A549 (cell line): ENCODE results near the gene EPHB1. TPM values are rescaled to one million over a fixed set of nuclear protein-coding genes. Genes with fewer than 3 reads are reported as not detected.

Source experiments
- ATAC-seq, 2 experiments: fragments of 200-7000 bp in 1 of 2; fragments of >200 bp in 1 of 2; cut with Nextera tagmentation in 1 of 2; cut with Tn5 transposase in 1 of 2; 3 replicates each; pipeline versions ENCODE4 v1.8.0 to v1.9.1; 2018 to 2020; ENCODE audit warnings: mild to moderate bottlenecking in 1 of 2, moderate library complexity in 1 of 2
- CTCF ChIA-PET: fragments of 300-600 bp; sonication (Branson Sonifier 250); formaldehyde crosslinking; extraction: SDS; loops from one replicate; lab custom pipeline; 2021; ENCODE audit warnings: antibody characterized with exemption, inconsistent platforms; lab: Yijun Ruan, JAX
- POLR2A ChIA-PET: fragments of 350-600 bp; formaldehyde crosslinking; extraction: SDS; loops from one replicate; lab custom pipeline; 2021; ENCODE audit warnings: antibody characterized with exemption, inconsistent platforms; lab: Yijun Ruan, JAX
- DNase-seq, 2 experiments: peaks; one replicate each; pipeline versions ENCODE4 v3.0.0 to v3.0.0-alpha.2; 2011 to 2016; ENCODE audit warnings: low read depth in 1 of 2, low spot score in 1 of 2
- FAIRE-seq: peaks from 2 replicates; lab custom pipeline; 2011; peaks lifted over from hg19 to GRCh38; lab: Jason Lieb, UNC
- H3K27ac ChIP-seq, 2 experiments: fragments of >200 bp; sonication (Bioruptor Twin); formaldehyde crosslinking; 3 replicates each; pipeline ENCODE4 v1.5.1; 2016 to 2017
- H3K4me1 ChIP-seq: fragments of >200 bp; sonication (Bioruptor Twin); formaldehyde crosslinking; 3 replicates; pipeline ENCODE4 v1.6.1; 2016
- H3K4me2 ChIP-seq: fragments of >200 bp; sonication (Bioruptor Twin); formaldehyde crosslinking; 3 replicates; pipeline ENCODE4 v1.6.1; 2016
- H3K4me3 ChIP-seq: fragments of >200 bp; sonication (Bioruptor Twin); formaldehyde crosslinking; 3 replicates; pipeline ENCODE4 v1.5.1; 2016
- H3K9me3 ChIP-seq: fragments of >200 bp; sonication (Bioruptor Twin); formaldehyde crosslinking; 3 replicates; pipeline ENCODE4 v1.6.1; 2016
- ATOH8 ChIP-seq: fragments of 250-450 bp; sonication (Bioruptor Pico); IDR thresholded peaks from 2 replicates; pipeline ENCODE4 v1.5.0; 2020; ENCODE audit warnings: low read depth, mild to moderate bottlenecking, moderate library complexity
- CBX2 ChIP-seq: fragments of 200-600 bp; sonication (generic); IDR thresholded peaks from 2 replicates; pipeline ENCODE4 v1.6.1; 2016; ENCODE audit warnings: low read depth, mild to moderate bottlenecking, borderline replicate concordance
- CHD2 ChIP-seq: fragments of 150-350 bp; IDR thresholded peaks from 2 replicates; pipeline ENCODE4 v1.6.1; 2014; ENCODE audit warnings: low read length; ENCODE audit not compliant: partially characterized antibody
- EHF ChIP-seq: fragments of 250-450 bp; sonication (Bioruptor Pico); IDR thresholded peaks from 2 replicates; pipeline ENCODE4 v1.5.0; 2020; ENCODE audit warnings: mild to moderate bottlenecking
- EHMT2 ChIP-seq: fragments of 200-600 bp; sonication (generic); IDR thresholded peaks from 2 replicates; pipeline ENCODE4 v1.6.1; 2016; ENCODE audit warnings: antibody characterized with exemption, low read depth, mild to moderate bottlenecking, moderate library complexity
- EP300 ChIP-seq, 2 experiments: fragments of >200 bp; sonication (Bioruptor Twin); formaldehyde crosslinking; IDR thresholded peaks; 2 replicates in 1 of 2; 3 replicates in 1 of 2; pipeline ENCODE4 v1.6.1; 2016 to 2017
- ESRRA ChIP-seq: fragments of 150-350 bp; IDR thresholded peaks from 2 replicates; pipeline ENCODE4 v1.6.1; 2014; ENCODE audit warnings: mild to moderate bottlenecking, low read length, borderline replicate concordance
- FOSB ChIP-seq: fragments of 250-450 bp; sonication (Bioruptor Pico); IDR thresholded peaks from 2 replicates; pipeline ENCODE4 v1.5.0; 2020; ENCODE audit warnings: mild to moderate bottlenecking, moderate library complexity
- FOSL2 ChIP-seq, 2 experiments: fragments of 450-650 bp in 1 of 2; fragments of >200 bp in 1 of 2; sonication (Bioruptor Twin) in 1 of 2; formaldehyde crosslinking; IDR thresholded peaks; 2 replicates each; pipeline versions ENCODE4 v1.5.0 to v1.6.1; 2016 to 2020; ENCODE audit warnings: mild to moderate bottlenecking in 1 of 2, moderate library complexity in 1 of 2
- FOXS1 ChIP-seq: fragments of 250-450 bp; sonication (Bioruptor Pico); IDR thresholded peaks from 2 replicates; pipeline ENCODE4 v1.5.0; 2020; ENCODE audit warnings: mild to moderate bottlenecking, moderate library complexity
- GATA3 ChIP-seq: IDR thresholded peaks from 2 replicates; pipeline ENCODE4 v1.6.1; 2012; ENCODE audit warnings: borderline replicate concordance
- HEYL ChIP-seq: fragments of 250-450 bp; sonication (Bioruptor Pico); IDR thresholded peaks from 2 replicates; pipeline ENCODE4 v1.8.0; 2021; ENCODE audit warnings: mild to moderate bottlenecking, moderate library complexity
- HMGXB4 ChIP-seq: fragments of 250-450 bp; sonication (Bioruptor Pico); IDR thresholded peaks from 2 replicates; pipeline ENCODE4 v1.5.0; 2021; ENCODE audit warnings: mild to moderate bottlenecking, moderate library complexity, borderline replicate concordance
- HOXA7 ChIP-seq: fragments of 250-450 bp; sonication (Bioruptor Pico); IDR thresholded peaks from 2 replicates; pipeline ENCODE4 v1.5.0; 2020; ENCODE audit warnings: mild to moderate bottlenecking, moderate library complexity
- HOXB5 ChIP-seq: fragments of 250-450 bp; sonication (Bioruptor Pico); IDR thresholded peaks from 2 replicates; pipeline ENCODE4 v1.5.0; 2020; ENCODE audit warnings: mild to moderate bottlenecking, moderate library complexity
- JUN ChIP-seq, 2 experiments: fragments of >200 bp; sonication (Bioruptor Twin); formaldehyde crosslinking; IDR thresholded peaks; 2 replicates in 1 of 2; 3 replicates in 1 of 2; pipeline ENCODE4 v1.6.1; 2016 to 2017
- JUNB ChIP-seq: fragments of >200 bp; sonication (Bioruptor Twin); formaldehyde crosslinking; IDR thresholded peaks from 2 replicates; pipeline ENCODE4 v1.6.1; 2016
- MAFK ChIP-seq: fragments of 450-650 bp; IDR thresholded peaks from 2 replicates; pipeline ENCODE4 v1.6.1; 2014; ENCODE audit not compliant: partially characterized antibody
- MAX ChIP-seq: IDR thresholded peaks from 2 replicates; pipeline ENCODE4 v1.6.1; 2012
- NR3C1 ChIP-seq: fragments of >200 bp; sonication (Bioruptor Twin); formaldehyde crosslinking; IDR thresholded peaks from 3 replicates; pipeline ENCODE4 v1.6.1; 2017
- PBX3 ChIP-seq: IDR thresholded peaks from 2 replicates; pipeline ENCODE4 v1.6.1; 2012
- POLR2A ChIP-seq: IDR thresholded peaks from 2 replicates; pipeline ENCODE4 v1.6.1; 2012; ENCODE audit warnings: mild to moderate bottlenecking, low read length
- RARB ChIP-seq: fragments of 250-450 bp; sonication (Bioruptor Pico); IDR thresholded peaks from 2 replicates; pipeline ENCODE4 v1.8.0; 2021; ENCODE audit warnings: mild to moderate bottlenecking, moderate library complexity
- RFX5 ChIP-seq: fragments of 450-650 bp; IDR thresholded peaks from 2 replicates; pipeline ENCODE4 v1.7.1; 2014; ENCODE audit warnings: antibody characterized with exemption, mild to moderate bottlenecking, moderate library complexity
- RNF2 ChIP-seq: fragments of 200-600 bp; sonication (generic); IDR thresholded peaks from 2 replicates; pipeline ENCODE4 v1.6.1; 2016; ENCODE audit warnings: low read depth, mild to moderate bottlenecking, antibody characterized with exemption, moderate library complexity, borderline replicate concordance
- SMC3 ChIP-seq: fragments of >200 bp; sonication (Bioruptor Twin); formaldehyde crosslinking; IDR thresholded peaks from 3 replicates; pipeline ENCODE4 v1.6.1; 2018; ENCODE audit warnings: inconsistent platforms
- TP53 ChIP-seq: fragments of 250-450 bp; sonication (Bioruptor Pico); IDR thresholded peaks from 2 replicates; pipeline ENCODE4 v1.5.0; 2021; ENCODE audit warnings: mild to moderate bottlenecking, moderate library complexity
- ZFP36 ChIP-seq: fragments of 450-650 bp; IDR thresholded peaks from 2 replicates; pipeline ENCODE4 v1.6.1; 2014; ENCODE audit warnings: borderline replicate concordance; ENCODE audit not compliant: partially characterized antibody
- WGBS: methylation state at CpG from one replicate; pipeline ENCODE4 v1.1.6; 2017; ENCODE audit errors: missing lambda C conversion rate; 5-methylcytosine and 5-hydroxymethylcytosine counted together
- polyA plus RNA-seq, 4 experiments: library from polyadenylated mRNA; depleted of rRNA in 3 of 4; stranded (reverse); fragments of >200 nt; fragmentation: RNase III in 1 of 4; extraction: RNeasy Plus Mini Kit Qiagen cat#74134 plus additional on column Dnase treatment in 1 of 4; gene quantifications; 2 replicates in 3 of 4; 3 replicates in 1 of 4; pipeline ENCODE4 v1.2.3, GENCODE V29; 2011 to 2017
- TF ChIP-seq, protein P1 (sequence below): fragments of >200 bp; sonication (Bioruptor Twin); formaldehyde crosslinking; IDR thresholded peaks from 3 replicates; pipeline ENCODE4 v1.6.1; 2016

The EPHB1 gene
- polyA plus RNA-seq, 2 of the 4 experiments (the other 2 are of a cell fraction): 0.18 to 0.21 TPM

GRCh38 chr3:135084405-135084804 is 289.3 kb downstream of the EPHB1 start:
- ATAC-seq: no peak
- Histone ChIP-seq H3K9me3 (no peaks in the 10 kb centered on the region), H3K4me2 (no peak overlapping the region), H3K4me1 (no peaks in the 10 kb centered on the region), H3K4me3 (no peak overlapping the region), H3K27ac (no peak overlapping the region)
- CTCF ChIA-PET: no interaction called here
- 24% methylated on average over 7 of the region's 7 CpGs for WGBS
- no peak for DNase-seq
- POLR2A ChIA-PET: no interaction called here
- TF ChIP-seq CHD2: no peak
- no peak for TF ChIP-seq EHF
- TF ChIP-seq RFX5: no peak
- TF ChIP-seq MAX: no peak
- TF ChIP-seq HMGXB4 (CRISPR knock-in tag): no peak
- TF ChIP-seq ATOH8 (CRISPR knock-in tag): no peak
- TF ChIP-seq ESRRA: no peak
- TF ChIP-seq, protein P1, sequence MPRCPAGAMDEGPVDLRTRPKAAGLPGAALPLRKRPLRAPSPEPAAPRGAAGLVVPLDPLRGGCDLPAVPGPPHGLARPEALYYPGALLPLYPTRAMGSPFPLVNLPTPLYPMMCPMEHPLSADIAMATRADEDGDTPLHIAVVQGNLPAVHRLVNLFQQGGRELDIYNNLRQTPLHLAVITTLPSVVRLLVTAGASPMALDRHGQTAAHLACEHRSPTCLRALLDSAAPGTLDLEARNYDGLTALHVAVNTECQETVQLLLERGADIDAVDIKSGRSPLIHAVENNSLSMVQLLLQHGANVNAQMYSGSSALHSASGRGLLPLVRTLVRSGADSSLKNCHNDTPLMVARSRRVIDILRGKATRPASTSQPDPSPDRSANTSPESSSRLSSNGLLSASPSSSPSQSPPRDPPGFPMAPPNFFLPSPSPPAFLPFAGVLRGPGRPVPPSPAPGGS: no peak
- no peak for TF ChIP-seq MAFK
- TF ChIP-seq FOSL2 (IDR thresholded peaks at IDR 0.05): no peak
- no peak for TF ChIP-seq FOSL2 (CRISPR knock-in tag; IDR thresholded peaks at IDR 0.05)
- no peak for TF ChIP-seq HEYL (CRISPR knock-in tag)
- no peak for TF ChIP-seq PBX3
- TF ChIP-seq TP53: no peak
- no peak for TF ChIP-seq NR3C1
- TF ChIP-seq FOSB (CRISPR knock-in tag): no peak
- no peak for TF ChIP-seq JUN (IDR thresholded peaks at IDR 0.05)
- no peak for FAIRE-seq

DNA sequence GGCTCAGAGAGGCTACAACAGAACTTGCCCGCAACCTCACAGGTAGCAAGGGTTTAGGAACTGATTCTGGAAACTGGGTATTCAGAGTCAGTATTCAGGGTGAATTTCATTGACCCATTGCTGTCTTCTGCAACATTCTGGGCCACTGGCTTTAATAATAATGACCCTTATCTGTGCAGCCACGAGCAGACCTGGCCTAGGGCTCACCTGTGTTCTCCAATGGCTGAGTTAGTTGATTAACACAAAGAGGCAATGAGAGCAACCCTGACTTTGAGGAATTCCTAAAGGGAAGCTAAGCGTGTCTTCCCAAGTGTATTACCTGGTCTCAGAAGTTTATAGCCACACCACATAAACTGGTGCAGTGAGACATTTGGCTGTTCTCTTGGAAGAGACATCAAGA is 289.9 kb downstream of the EPHB1 start:
- POLR2A ChIA-PET: no interaction called here
- no peak for FAIRE-seq
- H3K9me3 ChIP-seq: no peaks in the 10 kb centered on the region
- TF ChIP-seq GATA3 (no peak), RNF2 (no peak), SMC3 (no peak), RARB (CRISPR knock-in tag) (no peak), FOXS1 (no peak), CBX2 (no peak), HOXB5 (CRISPR knock-in tag) (no peak), EP300 (IDR thresholded peaks at IDR 0.05) (no peak), PBX3 (no peak), HEYL (CRISPR knock-in tag) (no peak), HOXA7 (CRISPR knock-in tag) (no peak), EHMT2 (no peak), EHF (no peak), ZFP36 (no peak), JUN (IDR thresholded peaks at IDR 0.05) (no peak), JUNB (no peak), POLR2A (no peak), HMGXB4 (CRISPR knock-in tag) (no peak)
- TF ChIP-seq, all 56 proteins: peak for 0
- DNase-seq: no peak
- Histone ChIP-seq H3K4me2 (no peak overlapping the region), H3K4me3 (no peak overlapping the region), H3K4me1 (no peaks in the 10 kb centered on the region), H3K27ac (no peak overlapping the region)
- CTCF ChIA-PET: no interaction called here
- 50% methylated on average over 2 of the region's 3 CpGs for WGBS
- ATAC-seq: no peak
